NCI-H1417 treated with DMSO at 0.1 percent for 48 hours (cell line): Measurements from ENCODE around the gene ARHGAP24.
"Not testable (repeated sequence)": the region's sequence is repeated elsewhere in the genome, so short reads cannot be mapped to it uniquely, and the experiment has no call there.

Experiments used
- DNase-seq: peaks from one replicate; lab custom pipeline; 2025; lab: John Stamatoyannopoulos, UW

Gene ARHGAP24

DNA sequence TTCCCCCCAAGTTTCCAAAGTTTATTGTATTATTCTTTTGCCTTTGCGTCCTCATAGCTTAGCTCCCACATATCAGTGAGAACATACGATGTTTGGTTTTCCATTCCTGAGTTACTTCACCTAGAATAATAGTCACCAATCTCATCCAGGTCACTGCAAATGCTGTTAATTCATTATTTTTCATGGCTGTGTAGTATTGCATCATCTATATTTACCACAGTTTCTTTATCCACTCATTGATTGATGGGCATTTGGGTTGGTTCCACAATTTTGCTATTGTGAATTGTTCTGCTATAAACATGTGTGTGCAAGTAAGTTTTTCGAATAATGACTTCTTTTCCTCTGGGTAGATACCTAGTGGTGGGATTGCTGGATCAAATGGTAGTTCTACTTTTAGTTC, 43.6 kb downstream of the ARHGAP24 start:
- not testable (repeated sequence) for DNase-seq

DNA sequence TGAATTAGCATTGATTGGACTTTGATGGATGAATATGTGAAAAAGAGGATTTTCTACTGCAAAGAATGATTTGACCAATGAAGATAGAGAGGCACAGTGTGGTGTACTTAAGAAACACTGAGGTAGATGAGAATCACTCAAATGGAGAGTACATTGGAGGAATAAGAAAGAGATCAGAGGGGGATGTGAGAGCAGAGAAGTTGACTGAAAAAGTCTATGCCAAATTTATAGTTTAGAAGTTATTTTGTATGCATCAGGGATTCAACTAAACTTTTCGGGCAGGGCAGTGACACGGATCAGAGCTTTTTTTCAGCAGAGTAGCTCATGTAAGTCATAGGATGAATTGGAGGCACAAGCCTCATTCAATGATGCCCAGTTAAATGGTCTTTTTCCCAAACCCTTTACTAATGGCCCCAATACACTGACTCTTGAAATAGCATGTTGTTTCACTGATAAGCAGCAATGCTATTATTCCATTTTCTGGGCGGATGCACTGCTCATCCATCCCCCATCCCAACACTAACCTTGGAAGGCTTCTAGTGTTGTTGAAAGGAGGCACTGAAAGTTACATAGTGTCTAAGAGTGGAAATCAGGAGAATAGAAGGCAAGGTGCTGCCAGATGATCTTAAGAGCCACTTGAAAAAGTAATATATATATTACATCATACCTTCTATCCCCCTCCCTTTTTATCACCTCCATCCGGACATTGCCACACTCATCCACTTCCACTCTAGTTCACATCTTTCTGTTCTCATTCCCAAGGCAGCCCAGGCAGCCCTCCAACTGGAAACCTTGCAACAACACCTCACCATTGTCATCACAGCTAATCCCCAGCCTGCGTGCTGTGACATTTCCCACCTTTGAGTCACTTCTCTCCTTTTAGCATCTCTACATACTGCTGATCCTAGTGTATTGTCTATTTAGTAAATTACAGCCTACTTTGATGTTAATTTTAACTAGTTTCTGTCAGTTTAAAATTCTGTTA, 46.1 kb downstream of the ARHGAP24 start:
- no peak for DNase-seq

DNA sequence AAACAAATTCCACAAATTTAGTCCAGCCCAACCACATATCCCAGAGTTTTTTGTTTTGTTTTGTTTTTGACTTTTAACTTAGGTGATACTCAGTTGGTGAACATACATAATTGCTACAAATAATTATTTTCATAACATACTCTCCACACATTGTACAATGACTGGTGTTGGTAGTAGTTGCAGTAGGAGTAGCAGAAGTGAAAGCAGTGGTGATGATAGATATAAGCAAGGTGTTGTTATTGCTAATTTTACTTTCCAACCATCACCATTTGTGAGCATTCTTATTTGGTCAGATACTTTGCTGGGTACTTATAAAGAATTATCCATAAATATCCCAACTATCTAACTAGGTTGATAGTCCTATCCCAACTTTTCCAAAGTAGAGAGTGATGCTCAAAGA, 47.3 kb downstream of the ARHGAP24 start:
- DNase-seq, result no peak

DNA sequence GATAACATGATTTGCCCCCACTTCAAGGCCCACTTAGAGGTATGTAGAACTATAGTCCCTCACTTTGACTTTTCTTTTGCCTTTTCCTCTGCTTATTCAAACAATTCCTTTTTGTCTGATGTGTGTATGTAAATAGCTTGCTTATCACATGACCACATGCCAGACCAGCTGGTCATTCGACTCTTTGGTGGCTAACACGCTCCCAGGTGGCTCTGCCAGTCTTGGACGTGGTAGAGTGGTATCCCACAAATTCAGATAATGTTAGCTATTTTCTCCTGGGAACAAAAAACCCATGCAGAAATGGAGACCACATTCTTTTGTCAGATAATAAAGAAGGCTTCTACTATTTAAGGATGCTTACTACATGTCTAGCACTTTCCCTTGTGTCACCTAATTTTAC, 47.9 kb downstream of the ARHGAP24 start:
- DNase-seq, result no peak

DNA sequence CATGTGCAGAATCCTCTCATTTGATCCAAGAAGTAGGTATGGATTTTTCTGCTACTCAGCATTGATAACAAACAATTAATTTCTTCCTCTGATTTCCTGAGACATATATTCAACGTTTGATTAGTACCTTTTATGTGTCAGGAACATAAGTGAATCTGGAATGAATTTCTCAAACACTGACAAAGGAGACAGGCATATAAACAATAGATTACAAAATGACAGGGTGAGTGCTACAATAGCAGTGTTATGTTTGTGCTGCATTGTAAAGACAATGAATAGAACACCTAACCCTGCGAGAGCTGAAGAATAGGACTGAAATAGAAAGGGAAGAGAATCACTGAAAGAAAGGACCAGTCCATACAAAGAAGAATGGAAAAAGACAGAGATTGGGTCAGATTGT, 52.9 kb downstream of the ARHGAP24 start:
- DNase-seq, result no peak

DNA sequence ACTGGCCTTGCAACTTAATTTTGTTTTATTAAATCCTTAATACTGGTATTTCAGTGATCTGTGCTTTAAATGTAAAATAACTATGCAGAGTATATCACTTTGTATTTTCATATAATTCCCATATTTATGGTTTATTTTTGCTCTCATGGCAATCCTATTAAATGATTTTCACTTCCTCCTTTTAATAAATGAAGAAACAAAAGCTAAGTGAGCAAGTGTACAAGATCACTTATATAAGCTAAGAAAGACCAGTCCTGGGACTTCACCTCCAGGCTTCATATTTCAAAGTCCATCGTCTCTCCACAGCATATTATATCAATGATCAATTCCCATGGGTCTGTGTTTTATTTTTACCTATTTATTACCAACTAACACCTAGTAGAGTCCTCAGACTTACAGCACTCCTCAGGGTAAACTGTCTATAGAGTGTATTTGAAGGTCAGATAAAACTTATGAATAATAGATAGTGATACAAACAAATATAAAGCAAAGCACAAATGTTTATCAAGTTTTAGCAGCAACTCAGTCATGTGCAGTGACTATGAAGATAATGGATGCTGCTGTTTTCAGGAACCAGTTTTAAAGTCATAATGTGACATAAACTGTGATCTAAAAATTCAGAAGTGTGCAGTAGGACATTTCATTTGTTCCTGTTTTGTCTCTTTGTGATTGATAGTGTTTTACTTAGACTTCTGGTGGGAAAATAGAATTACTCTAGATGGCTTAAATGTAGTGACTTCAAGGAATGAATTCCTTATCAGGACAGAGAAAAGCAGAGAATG, 56.8 kb downstream of the ARHGAP24 start:
- no peak for DNase-seq

DNA sequence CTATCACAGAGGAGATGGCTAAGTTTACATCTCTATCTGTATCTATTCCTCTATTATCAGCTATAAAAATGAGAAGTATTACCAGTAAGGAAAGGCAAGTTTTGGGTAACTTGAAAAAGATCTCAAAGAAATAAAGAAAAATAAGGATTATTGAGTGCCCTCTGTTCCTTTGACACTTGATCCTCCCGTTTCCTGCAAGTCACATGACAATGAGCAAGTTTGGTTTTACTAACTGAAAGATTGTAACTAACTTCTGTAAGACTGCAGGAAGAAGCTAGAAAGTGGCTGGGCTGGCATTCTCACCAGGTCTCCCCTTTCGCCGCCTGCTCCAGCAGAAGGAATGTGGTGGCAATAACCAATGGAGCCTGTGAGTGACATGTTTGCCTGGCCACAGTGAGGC, 59.2 kb downstream of the ARHGAP24 start:
- no peak for DNase-seq

DNA sequence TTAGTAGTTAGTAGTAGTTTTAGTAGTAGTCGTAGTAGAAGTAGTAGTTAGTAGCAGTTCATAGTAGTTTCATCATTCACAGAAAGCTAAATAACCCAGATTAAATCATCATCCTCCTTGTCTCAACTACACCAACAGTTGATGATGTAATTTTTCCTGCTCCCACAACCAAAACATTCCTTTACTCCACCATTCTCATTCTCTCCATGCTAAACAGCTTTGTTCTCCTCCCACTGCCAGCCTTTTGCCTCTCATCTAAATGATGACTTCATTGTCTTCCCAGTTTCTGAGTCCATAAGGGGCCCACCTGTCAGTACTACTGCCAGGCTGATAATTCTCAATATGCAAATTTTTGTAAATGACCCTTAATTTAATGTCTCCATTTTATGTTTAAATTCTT, 68.9 kb downstream of the ARHGAP24 start:
- no peak for DNase-seq

DNA sequence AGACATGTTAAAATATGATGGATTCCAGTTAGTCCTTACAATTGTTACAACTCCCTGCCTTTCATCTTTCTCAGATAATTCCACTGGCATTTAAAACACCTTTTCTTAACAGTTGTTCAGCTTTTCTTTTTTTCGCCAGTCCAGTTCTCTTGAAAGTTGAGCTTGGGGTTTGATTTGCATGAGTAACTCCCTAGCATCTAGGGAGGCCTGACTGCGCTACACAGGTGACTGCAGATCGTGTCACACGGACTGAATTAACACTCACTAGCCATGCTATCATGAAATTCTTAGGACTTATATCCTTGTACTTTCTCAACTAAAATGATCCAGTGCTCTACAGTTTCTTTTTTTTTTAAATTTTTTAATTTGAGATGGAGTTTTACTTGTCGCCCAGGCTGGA, 69.8 kb downstream of the ARHGAP24 start:
- no peak for DNase-seq

DNA sequence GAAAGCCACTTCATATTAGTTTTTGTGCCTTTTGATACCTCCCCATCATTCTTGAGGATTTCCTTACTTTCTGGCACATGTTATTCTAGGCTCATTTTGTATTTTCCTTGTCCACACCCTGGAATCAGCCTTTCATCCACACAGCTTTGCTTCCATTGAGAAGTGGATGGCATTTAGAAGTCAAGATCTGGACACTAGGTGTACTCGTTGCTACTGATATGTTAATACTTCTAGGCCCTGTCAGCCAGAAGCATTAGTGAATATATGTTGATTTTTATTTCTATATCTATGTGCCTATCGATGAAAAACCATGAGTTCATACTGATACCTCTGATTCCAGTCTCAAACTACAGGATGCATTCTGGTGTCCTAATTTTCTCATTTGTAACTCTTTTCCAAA, 73.2 kb downstream of the ARHGAP24 start:
- DNase-seq, result no peak

DNA sequence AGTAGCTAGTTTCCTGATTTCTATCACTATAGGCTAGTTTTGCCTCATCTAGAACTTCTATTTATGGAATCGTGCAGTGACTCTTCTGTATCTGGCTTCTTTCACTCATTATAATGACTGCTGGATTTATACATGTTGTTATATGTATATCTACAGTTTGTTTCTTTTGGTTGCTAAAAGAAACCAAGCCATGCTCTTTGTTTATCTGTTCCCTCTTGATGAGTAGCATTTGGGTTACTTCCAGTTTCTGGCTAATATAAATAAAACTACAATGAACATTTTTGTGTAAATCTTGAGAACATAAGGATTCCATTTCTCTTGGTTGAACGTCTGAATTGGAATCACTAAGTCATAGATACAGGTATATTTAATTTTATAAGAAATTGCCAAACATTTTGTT, 73.9 kb downstream of the ARHGAP24 start:
- no peak for DNase-seq

DNA sequence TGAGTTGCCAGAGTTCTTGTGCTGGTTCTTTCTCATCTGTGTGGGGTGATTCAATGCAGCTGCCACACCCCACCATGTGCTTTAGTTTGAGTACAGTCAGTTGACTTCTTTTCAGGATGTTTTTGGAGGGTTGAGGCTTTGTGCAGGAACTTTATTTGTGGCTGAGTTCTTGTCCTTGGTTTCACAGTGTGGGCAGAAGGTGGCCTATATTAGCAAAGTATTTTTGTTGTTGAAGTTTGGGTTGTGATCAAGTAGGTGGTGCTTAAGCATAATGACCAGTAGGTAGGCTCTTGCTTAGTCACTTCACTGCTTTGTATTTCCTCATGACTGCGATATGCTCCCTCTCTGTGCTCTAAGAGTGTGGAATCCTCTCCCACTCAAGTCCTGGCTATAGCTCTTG, 80.3 kb downstream of the ARHGAP24 start:
- DNase-seq, result no peak

DNA sequence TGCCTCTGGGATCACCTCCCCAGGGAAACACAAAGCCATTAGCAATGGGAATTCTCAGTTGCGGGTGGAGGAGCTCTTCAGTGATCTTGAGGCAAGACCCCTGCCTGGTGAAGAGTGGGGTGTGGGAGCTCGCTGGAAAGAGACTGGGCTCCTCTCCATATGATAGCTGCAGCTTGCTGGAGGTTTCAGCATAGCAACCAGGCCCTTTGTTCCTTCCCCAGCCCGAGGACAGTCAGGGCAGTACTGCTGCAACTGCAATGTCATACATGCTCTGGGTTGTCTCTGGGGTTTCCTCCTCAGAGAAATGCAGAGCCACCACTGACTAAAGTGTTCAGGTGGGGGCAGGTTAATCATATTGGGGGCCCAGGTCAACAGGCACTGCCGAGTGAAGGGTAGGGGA, 81.3 kb downstream of the ARHGAP24 start:
- DNase-seq, result no peak

DNA sequence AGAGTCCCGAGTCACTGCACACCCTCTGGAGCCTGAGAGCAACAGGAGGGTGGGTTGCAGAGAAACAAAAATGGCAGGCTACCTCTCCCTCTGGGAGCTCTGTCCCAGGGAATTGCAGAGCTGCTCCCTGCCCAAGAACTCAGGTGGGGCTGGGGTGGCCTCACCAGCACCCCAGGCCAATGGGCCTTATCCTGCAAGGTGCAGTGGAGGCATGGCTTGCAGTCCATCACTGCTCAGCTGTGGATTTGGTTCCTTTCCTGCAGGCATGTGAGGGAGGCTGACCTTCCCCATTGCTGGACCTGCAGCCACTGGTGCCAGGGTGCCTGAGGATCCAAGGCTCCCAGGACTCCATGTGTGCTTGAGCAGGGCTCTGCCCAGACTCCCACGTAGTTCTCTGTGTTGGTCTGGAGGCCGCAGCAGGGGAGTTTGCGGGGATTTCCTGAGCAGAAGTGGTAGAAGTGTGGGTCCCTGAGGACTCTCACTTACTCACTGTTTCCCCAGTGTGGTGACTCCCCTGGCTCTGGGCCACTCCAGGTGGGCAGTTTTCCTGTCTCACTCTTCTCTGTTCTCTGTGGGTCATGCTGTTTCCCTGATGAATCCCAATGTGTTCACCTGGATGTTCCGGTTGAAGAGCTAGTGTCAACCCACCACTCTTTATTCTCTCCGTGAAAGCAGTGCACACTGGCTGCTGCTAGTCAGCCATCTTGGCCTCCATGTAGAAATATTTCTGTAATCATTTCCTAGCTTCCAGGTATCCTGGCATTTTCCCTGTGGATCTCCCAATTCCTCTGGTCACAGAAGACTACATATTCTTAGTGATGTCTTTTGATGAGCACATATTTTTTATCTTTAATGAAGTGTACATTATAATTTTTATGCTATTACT, 82.3 kb downstream of the ARHGAP24 start:
- DNase-seq, result no peak

DNA sequence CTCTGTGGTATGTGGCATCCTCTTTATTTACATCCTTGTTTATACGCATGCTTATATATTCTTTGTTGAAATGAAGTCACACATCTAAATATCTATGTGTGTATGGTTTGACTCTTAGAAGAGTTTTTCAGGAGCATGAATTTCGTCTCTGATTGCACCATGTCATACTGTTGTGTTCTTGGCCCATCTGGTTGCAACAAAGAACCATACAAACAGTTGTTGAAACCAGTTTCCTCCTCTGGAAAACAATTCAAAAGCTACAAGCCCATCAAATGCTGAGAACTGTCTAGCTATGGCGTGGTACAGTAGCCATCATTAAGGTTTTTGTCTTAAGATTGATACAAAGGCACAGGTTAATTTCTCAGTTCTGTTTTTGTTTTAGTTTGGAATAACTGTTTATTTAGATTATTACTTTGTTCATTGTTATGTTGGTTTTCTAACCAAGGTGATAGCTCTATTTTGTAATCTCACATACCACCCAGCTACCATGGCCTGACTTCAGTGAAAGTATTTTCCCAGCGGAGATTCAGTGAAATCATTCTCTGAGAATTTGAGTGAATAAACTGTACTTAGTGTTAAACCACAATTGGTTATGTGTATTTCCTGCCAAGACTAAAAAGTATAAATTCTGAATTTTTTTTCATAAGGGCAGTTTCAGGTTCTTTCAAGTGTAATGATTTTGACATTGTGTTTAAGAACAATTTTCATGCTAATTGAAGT, 91.0 kb downstream of the ARHGAP24 start:
- DNase-seq, result no peak

DNA sequence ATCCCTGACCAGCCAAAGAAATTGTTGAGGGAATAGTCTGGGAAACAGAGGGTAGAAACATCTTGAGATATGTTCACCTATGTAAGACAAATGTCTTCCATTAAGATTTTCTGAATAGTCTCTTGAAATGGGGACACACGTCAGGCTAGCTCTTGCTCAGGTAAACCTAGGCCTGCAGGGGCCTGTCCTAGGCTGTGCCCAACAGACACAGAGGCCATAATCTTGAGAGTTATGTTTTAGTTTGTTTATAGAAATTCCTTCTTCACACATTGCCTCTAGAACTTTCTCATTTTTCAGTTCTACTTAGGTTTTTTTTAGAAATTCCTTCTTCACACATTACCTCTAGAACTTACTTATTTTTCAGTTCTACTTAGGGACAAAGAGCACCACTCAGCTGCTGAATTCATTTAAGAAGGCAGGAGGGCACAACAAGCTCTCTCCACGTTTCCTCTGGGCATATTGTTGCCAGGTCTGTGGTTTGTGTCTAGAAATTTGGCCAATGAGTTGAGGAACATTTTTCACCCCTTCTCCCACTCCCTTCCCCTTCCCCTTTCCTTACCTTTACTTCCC, 94.9 kb downstream of the ARHGAP24 start:
- DNase-seq, result no peak

DNA sequence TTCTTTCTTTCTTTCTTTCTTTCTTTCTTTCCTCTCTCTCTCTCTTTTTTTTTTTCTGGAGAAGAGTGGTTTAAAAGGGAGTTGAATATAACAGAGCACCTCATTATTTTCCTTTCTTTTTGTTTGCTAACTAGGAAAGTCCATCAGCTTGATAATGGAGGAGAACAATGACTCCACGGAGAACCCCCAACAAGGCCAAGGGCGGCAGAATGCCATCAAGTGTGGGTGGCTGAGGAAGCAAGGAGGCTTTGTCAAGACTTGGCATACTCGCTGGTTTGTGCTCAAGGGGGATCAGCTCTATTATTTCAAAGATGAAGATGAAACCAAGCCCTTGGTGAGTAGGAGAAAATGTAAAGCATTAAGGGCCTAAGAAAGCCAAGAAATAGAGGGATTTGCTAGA, 95.4 kb downstream of the ARHGAP24 start:
- no peak for DNase-seq

DNA sequence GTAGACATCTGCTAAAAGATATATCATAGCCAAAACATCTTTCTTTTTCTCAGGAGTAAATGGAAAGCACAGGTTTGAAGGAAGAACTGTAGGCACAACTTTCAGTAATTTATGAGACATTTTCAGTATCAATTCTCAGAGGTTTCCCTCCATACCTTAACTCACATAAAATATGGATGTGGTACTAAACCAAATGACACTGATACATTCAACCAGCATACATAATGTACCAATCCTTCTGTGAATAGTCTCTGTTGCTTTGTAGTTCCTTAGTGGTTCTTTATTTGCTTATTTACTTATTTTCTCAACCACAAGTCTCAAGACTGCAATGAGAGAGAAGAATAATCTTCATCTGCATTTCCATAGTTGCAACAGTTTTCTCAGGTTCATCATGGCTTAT, 96.1 kb downstream of the ARHGAP24 start:
- DNase-seq, result no peak

DNA sequence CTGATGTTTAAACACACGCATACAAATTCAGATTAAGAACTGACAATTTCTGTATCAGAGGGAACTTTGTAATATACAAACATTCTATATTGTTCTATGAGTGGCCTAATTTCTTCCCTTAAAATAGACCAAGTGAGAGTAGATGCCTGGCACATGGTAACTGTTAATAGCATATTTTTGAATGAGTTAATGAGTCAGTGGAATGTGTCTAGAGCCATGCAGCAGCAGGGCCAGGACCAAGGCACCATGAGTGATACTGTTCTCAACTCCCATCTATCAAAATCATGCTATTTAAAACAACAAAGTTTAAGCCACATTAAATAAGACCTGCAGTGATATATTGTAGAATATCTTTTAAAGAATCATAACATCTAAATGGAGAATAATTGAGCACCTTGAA, 98.3 kb downstream of the ARHGAP24 start:
- no peak for DNase-seq

DNA sequence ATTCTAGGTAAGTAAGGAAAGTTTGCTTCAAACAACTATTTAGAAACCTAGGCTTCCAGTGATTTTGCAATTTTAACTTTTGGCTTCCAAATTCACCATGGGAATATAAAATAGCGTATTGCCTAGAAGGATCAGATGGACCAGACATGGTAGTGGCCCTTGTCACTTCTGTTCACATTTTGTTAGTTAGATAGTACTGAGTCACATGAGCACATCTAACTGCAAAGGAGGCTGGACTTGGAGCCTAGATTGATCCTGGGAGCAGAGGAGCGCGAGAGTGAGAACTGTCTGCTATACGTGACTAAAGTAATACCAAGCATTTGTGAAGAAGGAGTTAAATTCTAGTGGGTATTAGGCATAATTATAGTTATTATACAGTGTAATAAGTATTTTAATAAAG, 102.4 kb downstream of the ARHGAP24 start:
- no peak for DNase-seq

DNA sequence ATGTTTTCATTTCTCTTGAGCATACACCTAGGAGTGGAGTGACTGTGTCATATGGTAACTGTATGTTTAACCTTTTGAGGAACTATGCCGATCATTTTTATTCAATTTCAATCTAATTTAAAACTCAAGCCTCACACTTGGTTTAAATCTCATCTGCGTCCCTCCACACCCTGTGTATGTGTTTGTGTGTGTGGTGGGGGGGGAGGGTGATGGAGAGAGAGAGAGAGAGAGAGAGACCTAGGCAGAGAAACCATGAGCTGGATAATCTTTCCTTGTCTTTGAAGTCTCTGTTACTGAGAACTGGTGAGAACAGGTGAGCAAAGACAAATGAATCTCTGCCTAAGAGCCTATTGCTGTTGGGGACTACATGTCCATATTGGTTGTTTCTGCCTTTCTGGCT, 105.0 kb downstream of the ARHGAP24 start:
- DNase-seq, result no peak
